H9 (cell line): ENCODE measurements around the gene SERPINA9. TPM values are rescaled to one million over a fixed set of nuclear protein-coding genes. Genes with fewer than 3 reads are reported as not detected.

Experiments
- DNase-seq: peaks from one replicate; pipeline ENCODE4 v3.0.0-alpha.2; 2017
- H2AFZ ChIP-seq: one replicate; pipeline ENCODE4 v1.6.1; 2013; ENCODE audit warnings: mild to moderate bottlenecking, low read length, control low read depth, moderate library complexity
- H2AK5ac ChIP-seq: 2 replicates; pipeline ENCODE4 v1.6.1; 2013; ENCODE audit warnings: low read length, control low read depth, mixed read lengths; ENCODE audit not compliant: insufficient read length
- H2BK120ac ChIP-seq: one replicate; pipeline ENCODE4 v1.6.1; 2013; ENCODE audit warnings: low read depth, mild to moderate bottlenecking, low read length, control low read depth, inconsistent platforms; ENCODE audit not compliant: poor library complexity, severe bottlenecking
- H2BK12ac ChIP-seq: 2 replicates; pipeline ENCODE4 v1.6.1; 2013; ENCODE audit warnings: low read length, control low read depth, mixed read lengths, low read depth; ENCODE audit not compliant: insufficient read length
- H2BK15ac ChIP-seq: 2 replicates; pipeline ENCODE4 v1.6.1; 2013; ENCODE audit warnings: low read depth, low read length, control low read depth
- H2BK20ac ChIP-seq: one replicate; pipeline ENCODE4 v1.6.1; 2013; ENCODE audit warnings: low read depth, mild to moderate bottlenecking, low read length, control low read depth, inconsistent platforms; ENCODE audit not compliant: poor library complexity, severe bottlenecking
- H2BK5ac ChIP-seq: 2 replicates; pipeline ENCODE4 v1.6.1; 2013; ENCODE audit warnings: low read length, control low read depth, mixed read lengths; ENCODE audit not compliant: insufficient read length
- H3K14ac ChIP-seq: 2 replicates; pipeline ENCODE4 v1.6.1; 2013; ENCODE audit warnings: low read length, control low read depth; ENCODE audit not compliant: insufficient read depth
- H3K18ac ChIP-seq: 2 replicates; pipeline ENCODE4 v1.6.1; 2013; ENCODE audit warnings: low read depth, mild to moderate bottlenecking, mixed read lengths, low read length, control low read depth; ENCODE audit not compliant: insufficient read length
- H3K23ac ChIP-seq: 2 replicates; pipeline ENCODE4 v1.6.1; 2013; ENCODE audit warnings: low read length, control low read depth, mixed read lengths, low read depth; ENCODE audit not compliant: insufficient read length
- H3K23me2 ChIP-seq: 2 replicates; pipeline ENCODE4 v1.6.1; 2013; ENCODE audit warnings: low read depth, mild to moderate bottlenecking, mixed read lengths, low read length, control low read depth; ENCODE audit not compliant: insufficient read length, poor library complexity, severe bottlenecking
- H3K27ac ChIP-seq: 2 replicates; pipeline ENCODE4 v1.5.1; 2013; ENCODE audit warnings: low read length, control low read depth, mixed read lengths, low read depth; ENCODE audit not compliant: insufficient read length
- H3K27me3 ChIP-seq: 2 replicates; pipeline ENCODE4 v1.6.1; 2013; ENCODE audit warnings: low read length, control low read depth, inconsistent platforms; ENCODE audit not compliant: insufficient read depth
- H3K4ac ChIP-seq: 2 replicates; pipeline ENCODE4 v1.6.1; 2013; ENCODE audit warnings: low read depth, mild to moderate bottlenecking, control low read depth, inconsistent platforms, low read length, moderate library complexity
- H3K4me1 ChIP-seq: 2 replicates; pipeline ENCODE4 v1.6.1; 2013; ENCODE audit warnings: low read length, control low read depth, inconsistent platforms; ENCODE audit not compliant: insufficient read depth
- H3K4me2 ChIP-seq: 2 replicates; pipeline ENCODE4 v1.6.1; 2013; ENCODE audit warnings: low read length, control low read depth, mixed read lengths; ENCODE audit not compliant: insufficient read length, insufficient read depth
- H3K56ac ChIP-seq: 2 replicates; pipeline ENCODE4 v1.6.1; 2013; ENCODE audit warnings: low read depth, mild to moderate bottlenecking, mixed read lengths, low read length, control low read depth; ENCODE audit not compliant: insufficient read length
- H3K79me1 ChIP-seq: 2 replicates; pipeline ENCODE4 v1.6.1; 2013; ENCODE audit warnings: low read depth, mild to moderate bottlenecking, moderate library complexity, low read length, control low read depth, inconsistent platforms; ENCODE audit not compliant: insufficient read depth, poor library complexity, severe bottlenecking
- H3K79me2 ChIP-seq: 2 replicates; pipeline ENCODE4 v1.6.1; 2013; ENCODE audit warnings: low read length, control low read depth, inconsistent platforms; ENCODE audit not compliant: insufficient read depth
- H3K9ac ChIP-seq: 2 replicates; pipeline ENCODE4 v1.6.1; 2013; ENCODE audit warnings: low read length, control low read depth, mixed read lengths; ENCODE audit not compliant: insufficient read length; ENCODE audit errors: extremely low read depth
- H3K9me3 ChIP-seq: one replicate; pipeline ENCODE4 v1.6.1; 2013; ENCODE audit warnings: low read depth, low read length, inconsistent platforms; ENCODE audit not compliant: control insufficient read depth
- H3T11ph ChIP-seq: one replicate; pipeline ENCODE4 v1.6.1; 2013; ENCODE audit warnings: mild to moderate bottlenecking, low read length, control low read depth, inconsistent platforms
- H4K20me1 ChIP-seq: one replicate; pipeline ENCODE4 v1.6.1; 2013; ENCODE audit not compliant: control insufficient read depth, insufficient read length, insufficient read depth
- H4K5ac ChIP-seq: 2 replicates; pipeline ENCODE4 v1.6.1; 2013; ENCODE audit warnings: low read depth, mild to moderate bottlenecking, mixed read lengths, low read length, control low read depth; ENCODE audit not compliant: insufficient read length
- H4K8ac ChIP-seq: replicated peaks from 2 replicates; pipeline ENCODE4 v1.6.1; 2013; ENCODE audit warnings: low read length, control low read depth, mixed read lengths, low read depth; ENCODE audit not compliant: insufficient read length
- H4K91ac ChIP-seq: 2 replicates; pipeline ENCODE4 v1.6.1; 2013; ENCODE audit warnings: low read depth, mild to moderate bottlenecking, moderate library complexity, mixed read lengths, low read length, control low read depth; ENCODE audit not compliant: insufficient read length
- H3K27ac Mint-ChIP-seq, 3 experiments: 2 replicates in 2 of 3; 3 replicates in 1 of 3; pipeline ENCODE4 v1.8.0; 2020 to 2021; ENCODE audit warnings: mixed read lengths in 3 of 3, mild to moderate bottlenecking in 1 of 3, moderate library complexity in 1 of 3
- H3K27me3 Mint-ChIP-seq: 2 replicates; pipeline ENCODE4 v1.8.0; 2021; ENCODE audit warnings: low read depth, mild to moderate bottlenecking, moderate library complexity, mixed read lengths
- H3K36me3 Mint-ChIP-seq, 3 experiments: 2 replicates in 2 of 3; 3 replicates in 1 of 3; pipeline ENCODE4 v1.8.0; 2020 to 2021; ENCODE audit warnings: low read depth in 3 of 3, mixed read lengths in 3 of 3; ENCODE audit not compliant: insufficient read depth in 1 of 3
- H3K4me1 Mint-ChIP-seq, 2 experiments: 2 replicates each; pipeline ENCODE4 v1.8.0; 2020; ENCODE audit warnings: mixed read lengths in 2 of 2
- H3K4me3 Mint-ChIP-seq, 2 experiments: 2 replicates in 1 of 2; 3 replicates in 1 of 2; pipeline ENCODE4 v1.8.0; 2020 to 2021; ENCODE audit warnings: mild to moderate bottlenecking in 2 of 2, mixed read lengths in 2 of 2, moderate library complexity in 1 of 2
- H3K9me3 Mint-ChIP-seq, 2 experiments: 2 replicates in 1 of 2; 3 replicates in 1 of 2; pipeline ENCODE4 v1.8.0; 2020; ENCODE audit warnings: mild to moderate bottlenecking in 2 of 2, mixed read lengths in 2 of 2, moderate library complexity in 1 of 2
- WGBS: extraction: QIAGEN DNeasy Blood & Tissue Kit; methylation state at CpG from one replicate; pipeline ENCODE4 v1.1.7; 2013; ENCODE audit warnings: missing lambda C conversion rate, low lambda C conversion rate, mixed read lengths; ENCODE audit not compliant: insufficient read length; ENCODE audit errors: extremely low coverage; 5-methylcytosine and 5-hydroxymethylcytosine counted together
- total RNA-seq: library from RNA; stranded (reverse); gene quantifications from 2 replicates; pipeline ENCODE4 v1.2.1, GENCODE V29; 2021
- TF ChIP-seq, protein P1 (sequence below): fragments of 200-600 bp; sonication (generic); conservative IDR thresholded peaks from 3 replicates; pipeline ENCODE4 v1.8.0; 2021; ENCODE audit warnings: antibody characterized with exemption, mild to moderate bottlenecking

Gene SERPINA9
- total RNA-seq, 1 experiment from 2014 or later = not detected

DNA sequence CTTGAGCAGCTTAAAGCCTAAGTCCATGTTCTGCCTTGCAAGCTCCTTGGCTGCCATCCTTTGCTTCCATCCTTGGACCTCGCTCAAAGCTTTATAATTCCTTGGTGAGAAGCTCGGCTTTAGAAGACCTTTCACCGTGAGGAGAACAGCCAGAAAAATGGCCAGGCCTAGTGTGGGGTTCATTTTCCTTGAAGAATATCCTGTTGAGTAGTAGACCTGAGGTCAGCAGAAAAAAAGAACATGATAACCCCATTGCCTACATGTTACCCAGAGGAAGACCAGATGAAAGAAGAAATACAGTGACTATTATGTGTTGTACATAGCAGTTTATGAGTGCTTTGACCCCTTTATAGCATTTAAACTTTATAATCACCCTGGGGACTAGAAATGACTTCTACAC lies 22.2 kb upstream of the SERPINA9 start:
- WGBS = no CpG with 5 or more reads among the region's 3 CpGs
- no peak overlapping the region for H3K27ac Mint-ChIP-seq
- no peaks in the 10 kb centered on the region for H3K23me2 ChIP-seq

More for the DNA sequence above, 22.2 kb upstream of the SERPINA9 start:
- H3K27ac ChIP-seq = no peak overlapping the region
- no peak overlapping the region for H3K4me2 ChIP-seq
- H3K36me3 Mint-ChIP-seq = no peaks in the 10 kb centered on the region
- H4K5ac ChIP-seq = no peak overlapping the region
- H4K20me1 ChIP-seq = no peaks in the 10 kb centered on the region
- no peaks in the 10 kb centered on the region for H3K79me1 ChIP-seq
- no peaks in the 10 kb centered on the region; a peak in 1 of 5 replicates for H3K9me3 Mint-ChIP-seq
- H3K4me3 Mint-ChIP-seq = no peak overlapping the region
- no peaks in the 10 kb centered on the region for H3K9me3 ChIP-seq
- no peak overlapping the region for H3K4ac ChIP-seq
- H2BK5ac ChIP-seq = no peak overlapping the region
- H3K23ac ChIP-seq = no peak overlapping the region
- 0 out of 4 replicates have a peak, but pooled peaks cover 0 to under 1% of the 10 kb centered on the region in 2 experiments for H3K4me1 Mint-ChIP-seq
- no peaks in the 10 kb centered on the region for H3K27me3 ChIP-seq
- H2BK15ac ChIP-seq = no peak overlapping the region
- no peak overlapping the region for H2AFZ ChIP-seq
- peaks cover 37% of the 10 kb centered on the region for H3K27me3 Mint-ChIP-seq
- no peak overlapping the region for H3K18ac ChIP-seq
- no peak overlapping the region for H3K9ac ChIP-seq
- H4K91ac ChIP-seq = no peak overlapping the region
- TF ChIP-seq, protein P1, sequence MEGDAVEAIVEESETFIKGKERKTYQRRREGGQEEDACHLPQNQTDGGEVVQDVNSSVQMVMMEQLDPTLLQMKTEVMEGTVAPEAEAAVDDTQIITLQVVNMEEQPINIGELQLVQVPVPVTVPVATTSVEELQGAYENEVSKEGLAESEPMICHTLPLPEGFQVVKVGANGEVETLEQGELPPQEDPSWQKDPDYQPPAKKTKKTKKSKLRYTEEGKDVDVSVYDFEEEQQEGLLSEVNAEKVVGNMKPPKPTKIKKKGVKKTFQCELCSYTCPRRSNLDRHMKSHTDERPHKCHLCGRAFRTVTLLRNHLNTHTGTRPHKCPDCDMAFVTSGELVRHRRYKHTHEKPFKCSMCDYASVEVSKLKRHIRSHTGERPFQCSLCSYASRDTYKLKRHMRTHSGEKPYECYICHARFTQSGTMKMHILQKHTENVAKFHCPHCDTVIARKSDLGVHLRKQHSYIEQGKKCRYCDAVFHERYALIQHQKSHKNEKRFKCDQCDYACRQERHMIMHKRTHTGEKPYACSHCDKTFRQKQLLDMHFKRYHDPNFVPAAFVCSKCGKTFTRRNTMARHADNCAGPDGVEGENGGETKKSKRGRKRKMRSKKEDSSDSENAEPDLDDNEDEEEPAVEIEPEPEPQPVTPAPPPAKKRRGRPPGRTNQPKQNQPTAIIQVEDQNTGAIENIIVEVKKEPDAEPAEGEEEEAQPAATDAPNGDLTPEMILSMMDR = no peak
- H2BK20ac ChIP-seq = no peak overlapping the region
- no peak overlapping the region for H2BK120ac ChIP-seq
- no peak overlapping the region for H2AK5ac ChIP-seq
- no peaks in the 10 kb centered on the region for H3K4me1 ChIP-seq
- no peak overlapping the region for H4K8ac ChIP-seq
- DNase-seq = no peak
- H2BK12ac ChIP-seq = no peak overlapping the region
- H3K56ac ChIP-seq = no peak overlapping the region
- no peak overlapping the region; the same call in 1 of the 2 replicates for H3K14ac ChIP-seq
- no peak overlapping the region for H3T11ph ChIP-seq
- H3K79me2 ChIP-seq = no peaks in the 10 kb centered on the region
